Calu3 (cell line): Measurements from ENCODE around the gene DUSP2. TPM values are rescaled to one million over a fixed set of nuclear protein-coding genes. Genes with fewer than 3 reads are reported as not detected.

ENCODE experiments used
- BruUV-seq: library from RNA; stranded (reverse); fragments of 400-500 nt; replicated peaks from 2 replicates; lab custom pipeline; 2021; lab: Mats Ljungman, UMichigan
- CTCF ChIA-PET: fragments of 300-600 bp; sonication (Branson Sonifier 250); formaldehyde crosslinking; loops from one replicate; lab custom pipeline; 2022; ENCODE audit warnings: antibody characterized with exemption; lab: Charles Lee
- DNase-seq: peaks from one replicate; pipeline ENCODE4 v3.0.0; 2022
- H3K27ac Mint-ChIP-seq: one replicate; pipeline ENCODE4 v1.8.0; 2022; ENCODE audit warnings: mixed read lengths; ENCODE audit not compliant: unreplicated experiment
- H3K27me3 Mint-ChIP-seq: one replicate; pipeline ENCODE4 v1.8.0; 2022; ENCODE audit warnings: mixed read lengths; ENCODE audit not compliant: unreplicated experiment
- H3K36me3 Mint-ChIP-seq: one replicate; pipeline ENCODE4 v1.8.0; 2022; ENCODE audit warnings: mild to moderate bottlenecking, moderate library complexity, mixed read lengths; ENCODE audit not compliant: insufficient read depth, unreplicated experiment
- H3K4me1 Mint-ChIP-seq: one replicate; pipeline ENCODE4 v1.8.0; 2022; ENCODE audit warnings: mild to moderate bottlenecking, low read depth, mixed read lengths; ENCODE audit not compliant: unreplicated experiment
- H3K4me3 Mint-ChIP-seq: one replicate; pipeline ENCODE4 v1.8.0; 2022; ENCODE audit warnings: mild to moderate bottlenecking, low read depth, moderate library complexity, mixed read lengths; ENCODE audit not compliant: unreplicated experiment
- H3K9me3 Mint-ChIP-seq: one replicate; pipeline ENCODE4 v1.8.0; 2022; ENCODE audit warnings: low read depth, mixed read lengths; ENCODE audit not compliant: unreplicated experiment
- intact Hi-C: fragments of 100-400 bp; cut with micrococcal nuclease; formaldehyde crosslinking; loops from one replicate; pipeline ENCODE4 v1.10.0; 2022; ENCODE audit not compliant: unreplicated experiment
- total RNA-seq: library from RNA; stranded (reverse); gene quantifications from 2 replicates; pipeline ENCODE4 v1.2.3, GENCODE V29; 2022
- TF ChIP-seq, protein P1 (sequence below): fragments of 200-600 bp; IDR thresholded peaks from one replicate; pipeline ENCODE4 v1.8.0; 2022; ENCODE audit warnings: antibody characterized with exemption; ENCODE audit not compliant: unreplicated experiment

The DUSP2 gene
- total RNA-seq, 1 experiment from 2014 or later = 4.1 TPM

DNA sequence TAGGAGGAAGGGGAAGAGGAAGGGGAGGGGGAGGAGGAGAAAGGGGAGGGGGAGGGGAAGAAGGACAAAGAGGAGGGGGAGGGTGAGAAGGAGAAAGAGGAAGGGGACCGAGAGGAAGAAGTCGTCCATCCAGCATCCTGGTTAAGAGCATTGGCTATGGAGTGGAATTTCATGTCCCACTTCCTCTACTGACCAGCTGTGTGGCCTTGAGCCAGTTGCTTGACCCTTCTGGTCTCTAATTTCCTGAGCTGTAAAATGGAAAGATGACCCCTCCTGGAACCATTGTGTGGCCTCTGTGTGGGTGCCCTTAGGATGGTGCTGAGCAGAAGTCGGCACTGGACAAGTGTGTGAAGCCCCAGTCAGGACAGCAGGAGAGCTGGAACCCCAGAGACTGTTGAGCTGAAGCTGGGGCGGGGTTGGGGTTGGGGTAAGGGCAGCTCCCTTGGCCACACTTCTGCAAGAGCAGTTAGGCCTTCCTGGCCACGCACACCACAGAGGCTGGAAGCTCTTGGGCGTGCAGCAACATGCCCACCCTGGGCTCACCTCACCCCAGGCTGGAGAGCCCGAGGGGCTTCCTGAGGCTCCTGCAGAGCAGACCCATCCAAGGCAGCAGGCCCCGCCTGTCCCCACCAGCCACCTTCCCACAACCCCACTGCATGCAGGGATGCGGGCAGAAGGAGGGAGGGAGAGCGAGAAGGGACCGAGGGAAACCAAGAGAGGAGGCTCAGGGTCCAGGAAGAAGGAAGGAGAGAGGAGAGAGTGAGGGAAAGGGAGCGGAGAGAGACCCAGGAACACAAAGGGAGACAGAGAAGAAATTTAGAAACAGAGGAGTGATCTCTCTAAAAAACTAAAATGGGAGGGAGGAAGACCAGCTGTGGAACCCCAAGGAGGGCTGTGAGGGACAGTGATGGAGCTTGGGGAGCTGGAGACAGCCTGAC is 45.1 kb downstream of the DUSP2 start:
- Mint-ChIP-seq H3K4me1 (no peaks in the 10 kb centered on the region), H3K9me3 (no peaks in the 10 kb centered on the region), H3K27ac (no peak overlapping the region), H3K36me3 (no peaks in the 10 kb centered on the region), H3K4me3 (no peak overlapping the region), H3K27me3 (peaks cover 38% of the 10 kb centered on the region)
- BruUV-seq = no TSS peak
- intact Hi-C loops = no loop called here
- no peak for DNase-seq
- CTCF ChIA-PET = interaction anchor here (1.4 kb wide), 1 partner anchor 9 kb away, joined by 4 read pairs; no protein-coding TSS in a partner anchor
- TF ChIP-seq, protein P1, sequence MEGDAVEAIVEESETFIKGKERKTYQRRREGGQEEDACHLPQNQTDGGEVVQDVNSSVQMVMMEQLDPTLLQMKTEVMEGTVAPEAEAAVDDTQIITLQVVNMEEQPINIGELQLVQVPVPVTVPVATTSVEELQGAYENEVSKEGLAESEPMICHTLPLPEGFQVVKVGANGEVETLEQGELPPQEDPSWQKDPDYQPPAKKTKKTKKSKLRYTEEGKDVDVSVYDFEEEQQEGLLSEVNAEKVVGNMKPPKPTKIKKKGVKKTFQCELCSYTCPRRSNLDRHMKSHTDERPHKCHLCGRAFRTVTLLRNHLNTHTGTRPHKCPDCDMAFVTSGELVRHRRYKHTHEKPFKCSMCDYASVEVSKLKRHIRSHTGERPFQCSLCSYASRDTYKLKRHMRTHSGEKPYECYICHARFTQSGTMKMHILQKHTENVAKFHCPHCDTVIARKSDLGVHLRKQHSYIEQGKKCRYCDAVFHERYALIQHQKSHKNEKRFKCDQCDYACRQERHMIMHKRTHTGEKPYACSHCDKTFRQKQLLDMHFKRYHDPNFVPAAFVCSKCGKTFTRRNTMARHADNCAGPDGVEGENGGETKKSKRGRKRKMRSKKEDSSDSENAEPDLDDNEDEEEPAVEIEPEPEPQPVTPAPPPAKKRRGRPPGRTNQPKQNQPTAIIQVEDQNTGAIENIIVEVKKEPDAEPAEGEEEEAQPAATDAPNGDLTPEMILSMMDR = no peak

DNA sequence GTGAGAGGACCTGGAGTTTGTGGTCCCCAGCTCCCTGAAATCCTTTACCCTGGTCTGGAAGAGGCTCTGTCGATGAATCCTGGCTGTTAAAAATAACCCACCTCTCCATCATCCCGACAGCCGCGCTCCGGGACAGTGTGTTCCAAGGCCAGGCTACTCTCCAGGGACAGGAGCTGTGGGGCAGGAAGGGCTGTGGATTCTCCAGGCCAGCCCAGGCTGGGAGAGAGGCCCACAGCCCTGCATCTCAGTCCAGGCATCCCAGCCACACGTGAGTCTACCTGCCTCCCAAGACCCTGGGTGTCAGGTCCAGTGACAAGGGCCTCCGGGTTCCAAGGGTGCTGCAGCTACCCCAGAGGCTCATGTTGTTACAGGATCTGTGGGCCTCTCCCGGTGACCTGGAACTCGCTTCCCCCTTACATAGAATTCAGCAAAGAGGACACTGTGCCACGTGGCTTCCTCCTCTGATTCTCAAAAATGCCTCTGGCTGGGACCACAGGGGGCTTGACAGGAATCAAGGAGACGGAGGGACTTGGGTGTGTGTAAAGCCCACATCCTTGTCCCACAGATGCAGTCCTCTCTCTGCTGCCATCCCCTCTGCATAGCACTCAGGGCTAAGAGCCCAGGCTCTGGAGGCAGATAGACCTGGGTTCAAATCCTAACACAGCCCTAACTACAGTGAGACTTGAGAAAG is 46.2 kb downstream of the DUSP2 start:
- intact Hi-C loops = no loop called here
- BruUV-seq = no TSS peak
- TF ChIP-seq, protein P1 = no peak
- no peak overlapping the region for H3K4me3 Mint-ChIP-seq
- H3K36me3 Mint-ChIP-seq = no peaks in the 10 kb centered on the region
- H3K9me3 Mint-ChIP-seq = no peaks in the 10 kb centered on the region
- CTCF ChIA-PET = interaction anchor here (0.7 to 1.4 kb wide), 2 partner anchors 8 to 16 kb away, joined by 3 to 4 read pairs; no protein-coding TSS in a partner anchor
- peaks cover 27% of the 10 kb centered on the region for H3K27me3 Mint-ChIP-seq
- H3K4me1 Mint-ChIP-seq = no peaks in the 10 kb centered on the region
- no peak overlapping the region for H3K27ac Mint-ChIP-seq
- no peak for DNase-seq

DNA sequence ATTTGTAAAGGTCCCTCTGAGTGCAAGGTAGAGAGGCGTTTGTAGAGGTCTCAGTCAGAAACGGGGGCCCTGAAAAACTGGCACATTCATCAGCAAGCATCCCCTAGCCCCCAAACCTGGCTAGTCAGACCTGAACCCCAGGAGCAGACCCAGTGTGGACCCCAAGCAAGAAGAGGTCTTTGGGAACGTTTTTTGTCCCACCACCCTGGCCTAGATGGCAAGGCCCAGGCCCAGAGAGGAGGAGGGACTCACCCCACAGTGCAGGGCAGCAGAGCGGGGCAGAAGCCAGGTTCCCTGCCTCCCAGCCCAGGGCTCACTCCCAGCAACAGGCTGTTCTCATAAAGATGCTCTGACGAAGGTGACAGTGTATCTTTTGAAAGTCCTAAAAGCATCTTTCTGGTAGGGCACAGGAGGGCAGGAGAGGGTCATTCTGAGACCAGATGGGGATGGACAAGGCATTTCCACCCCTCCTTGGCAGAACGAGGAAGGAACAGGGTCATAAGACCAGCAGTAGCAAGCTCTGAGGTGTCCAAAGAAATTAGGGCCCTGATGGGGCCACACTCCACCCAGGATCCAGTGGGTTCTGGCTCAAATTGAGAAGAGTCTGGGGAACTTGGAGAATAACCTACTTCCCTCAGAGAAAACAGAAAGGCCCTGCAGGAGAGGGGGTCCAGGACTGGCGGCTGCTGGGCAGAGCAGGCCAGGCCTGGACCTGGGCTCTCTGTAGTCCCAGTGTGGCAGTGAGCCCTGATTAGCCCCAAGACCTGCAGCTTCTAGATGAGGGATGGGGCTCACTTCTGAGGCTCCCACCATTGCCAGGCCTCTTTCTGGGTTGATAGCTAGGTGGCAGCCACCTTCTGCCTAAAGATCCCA is 47.1 kb downstream of the DUSP2 start:
- Mint-ChIP-seq H3K36me3 (no peaks in the 10 kb centered on the region), H3K27ac (no peak overlapping the region), H3K4me3 (no peak overlapping the region), H3K27me3 (peaks cover 19% of the 10 kb centered on the region), H3K4me1 (no peaks in the 10 kb centered on the region), H3K9me3 (no peaks in the 10 kb centered on the region)
- DNase-seq = no peak
- intact Hi-C loops = no loop called here
- CTCF ChIA-PET = interaction anchor here (0.6 to 0.7 kb wide), 2 partner anchors 16 to 109 kb away, joined by 3 read pairs; no protein-coding TSS in a partner anchor
- TF ChIP-seq, protein P1 = no peak
- no TSS peak for BruUV-seq

DNA sequence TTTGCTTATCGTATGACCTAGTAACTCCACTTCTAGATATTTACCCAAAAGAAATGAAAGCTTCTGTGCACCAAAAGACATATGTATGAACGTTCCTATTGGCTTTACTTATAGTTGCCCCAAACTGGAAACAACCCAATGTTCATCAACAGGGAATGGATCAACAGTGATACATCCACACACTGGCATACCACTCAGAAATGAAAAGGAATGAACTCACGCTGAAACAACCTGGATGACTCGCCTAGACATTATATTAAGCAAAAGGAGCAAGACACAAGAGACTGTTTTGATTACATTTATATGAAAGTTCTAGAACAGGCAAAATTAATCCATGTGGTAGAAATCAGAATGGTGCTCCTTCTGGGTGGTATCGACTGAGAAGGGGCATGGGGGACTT is 47.8 kb downstream of the DUSP2 start:
- Mint-ChIP-seq H3K27ac (no peak overlapping the region), H3K9me3 (no peaks in the 10 kb centered on the region), H3K36me3 (no peaks in the 10 kb centered on the region), H3K4me3 (no peak overlapping the region), H3K4me1 (peaks cover 1% of the 10 kb centered on the region), H3K27me3 (peaks cover 19% of the 10 kb centered on the region)
- DNase-seq = no peak
- TF ChIP-seq, protein P1 = no peak
- intact Hi-C loops = no loop called here
- no TSS peak for BruUV-seq
- CTCF ChIA-PET = no interaction called here
